ENCODE data around the gene CCT5. TPM values are rescaled to one million over a fixed set of nuclear protein-coding genes. Genes with fewer than 3 reads are reported as not detected.
A peak's percentile ranks its signal among the peaks of the same experiment; 100 is the strongest.

CCT5 gene
- total RNA-seq: 100 to 1,000 TPM; 179 to 218 TPM

GRCh38 chr5:10249948-10250805, at the start of gene CCT5:
Gene CCT5 (plus strand): TSS chr5:10250280. CDS start chr5:10250341, 61 bp downstream.
- Mint-ChIP-seq H3K36me3 (ENCODE audit: insufficient read depth in 2 of 2) (peaks cover 5 to 23% of the 10 kb centered on the region in 2 donors), H3K27ac (peak within 1 kb of the TSS; percentile 99), H3K4me3 (peak within 1 kb of the TSS; percentile 90 to 91), H3K27me3 (ENCODE audit: low read depth) (no peaks in the 10 kb centered on the region), H3K9me3 (no peaks in the 10 kb centered on the region), H3K4me1 (ENCODE audit: low read depth) (peaks cover 64% of the 10 kb centered on the region)
- DNase-seq (peak; percentile 88 to 91), ATAC-seq (replicated peaks in 1 of 2) (peak; percentile 84 to 85)

GRCh38 chr5:10201223-10201868, 48.7 kb upstream of the CCT5 start:
- Mint-ChIP-seq H3K9me3 (peaks cover 4% of the 10 kb centered on the region in 2 donors), H3K36me3 (ENCODE audit: insufficient read depth in 2 of 2) (peaks cover 3 to 5% of the 10 kb centered on the region in 2 donors), H3K27me3 (ENCODE audit: low read depth) (no peaks in the 10 kb centered on the region), H3K4me1 (ENCODE audit: low read depth) (no peaks in the 10 kb centered on the region), H3K4me3 (no peak overlapping the region), H3K27ac (no peak overlapping the region)
- ATAC-seq (replicated peaks in 1 of 2) (no peak), DNase-seq (no peak)

- Mint-ChIP-seq H3K27ac (no peak overlapping the region), H3K36me3 (ENCODE audit: insufficient read depth in 2 of 2) (peaks cover 3 to 5% of the 10 kb centered on the region in 2 donors), H3K9me3 (peaks cover 4% of the 10 kb centered on the region in 2 donors), H3K4me1 (ENCODE audit: low read depth) (no peaks in the 10 kb centered on the region), H3K4me3 (no peak overlapping the region), H3K27me3 (ENCODE audit: low read depth) (no peaks in the 10 kb centered on the region)
- DNase-seq (no peak), ATAC-seq (replicated peaks in 1 of 2) (no peak)
Observed at GRCh38 chr5:10202089-10202910, 47.8 kb upstream of the CCT5 start.

- no peak overlapping the region for H3K4me3 Mint-ChIP-seq
- H3K27ac Mint-ChIP-seq: no peak overlapping the region
- H3K4me1 Mint-ChIP-seq (ENCODE audit: low read depth): no peaks in the 10 kb centered on the region
- H3K36me3 Mint-ChIP-seq (ENCODE audit: insufficient read depth in 2 of 2): peaks cover 0 to 3% of the 10 kb centered on the region in 2 donors
- DNase-seq: no peak
- H3K27me3 Mint-ChIP-seq (ENCODE audit: low read depth): no peaks in the 10 kb centered on the region
- no peak for ATAC-seq (replicated peaks in 1 of 2)
- H3K9me3 Mint-ChIP-seq: peaks cover 0 to 2% of the 10 kb centered on the region in 2 donors
Observed at GRCh38 chr5:10209004-10209403, 41.1 kb upstream of the CCT5 start.

GRCh38 chr5:10213316-10213715, 36.8 kb upstream of the CCT5 start:
- Mint-ChIP-seq H3K9me3 (no peaks in the 10 kb centered on the region), H3K27me3 (ENCODE audit: low read depth) (no peaks in the 10 kb centered on the region), H3K27ac (no peak overlapping the region), H3K4me1 (ENCODE audit: low read depth) (no peaks in the 10 kb centered on the region), H3K36me3 (ENCODE audit: insufficient read depth in 2 of 2) (no peaks in the 10 kb centered on the region), H3K4me3 (no peak overlapping the region)
- ATAC-seq (replicated peaks in 1 of 2) (no peak), DNase-seq (no peak)

- Mint-ChIP-seq H3K36me3 (ENCODE audit: insufficient read depth in 2 of 2) (no peaks in the 10 kb centered on the region), H3K27me3 (ENCODE audit: low read depth) (no peaks in the 10 kb centered on the region), H3K4me1 (ENCODE audit: low read depth) (no peaks in the 10 kb centered on the region), H3K9me3 (no peaks in the 10 kb centered on the region), H3K4me3 (no peak overlapping the region), H3K27ac (no peak overlapping the region)
- no peak for DNase-seq
- ATAC-seq (replicated peaks in 1 of 2): no peak
Observed at GRCh38 chr5:10214041-10214440, 36.0 kb upstream of the CCT5 start.

- H3K9me3 Mint-ChIP-seq: no peaks in the 10 kb centered on the region
- DNase-seq: no peak
- H3K27me3 Mint-ChIP-seq (ENCODE audit: low read depth): no peaks in the 10 kb centered on the region
- no peaks in the 10 kb centered on the region for H3K4me1 Mint-ChIP-seq (ENCODE audit: low read depth)
- no peak for ATAC-seq (replicated peaks in 1 of 2)
- no peak overlapping the region for H3K27ac Mint-ChIP-seq
- no peak overlapping the region for H3K4me3 Mint-ChIP-seq
- H3K36me3 Mint-ChIP-seq (ENCODE audit: insufficient read depth in 2 of 2): no peaks in the 10 kb centered on the region
Observed at GRCh38 chr5:10215366-10215765, 34.7 kb upstream of the CCT5 start.

- Mint-ChIP-seq H3K4me3 (no peak overlapping the region), H3K4me1 (ENCODE audit: low read depth) (no peaks in the 10 kb centered on the region)
- ATAC-seq (replicated peaks in 1 of 2): no peak
Observed at GRCh38 chr5:10216107-10216506, 34.0 kb upstream of the CCT5 start.

GRCh38 chr5:10218658-10219057, 31.4 kb upstream of the CCT5 start:
- Mint-ChIP-seq H3K4me1 (ENCODE audit: low read depth) (no peaks in the 10 kb centered on the region), H3K9me3 (no peaks in the 10 kb centered on the region), H3K36me3 (ENCODE audit: insufficient read depth in 2 of 2) (peaks cover 2 to 4% of the 10 kb centered on the region in 2 donors), H3K4me3 (no peak overlapping the region), H3K27me3 (ENCODE audit: low read depth) (no peaks in the 10 kb centered on the region), H3K27ac (no peak overlapping the region)
- no peak for ATAC-seq (replicated peaks in 1 of 2)
- no peak for DNase-seq

More at GRCh38 chr5:10216107-10216506, 34.0 kb upstream of the CCT5 start:
- H3K27ac Mint-ChIP-seq: no peak overlapping the region
- no peak for DNase-seq
- no peaks in the 10 kb centered on the region for H3K27me3 Mint-ChIP-seq (ENCODE audit: low read depth)
- no peaks in the 10 kb centered on the region for H3K9me3 Mint-ChIP-seq
- no peaks in the 10 kb centered on the region for H3K36me3 Mint-ChIP-seq (ENCODE audit: insufficient read depth in 2 of 2)

- no peaks in the 10 kb centered on the region for H3K9me3 Mint-ChIP-seq
- H3K4me3 Mint-ChIP-seq: no peak overlapping the region
- H3K36me3 Mint-ChIP-seq (ENCODE audit: insufficient read depth in 2 of 2): peaks cover 4 to 6% of the 10 kb centered on the region in 2 donors
- DNase-seq (no peak), ATAC-seq (replicated peaks in 1 of 2) (no peak)
- H3K27me3 Mint-ChIP-seq (ENCODE audit: low read depth): no peaks in the 10 kb centered on the region
- H3K27ac Mint-ChIP-seq: no peak overlapping the region
- H3K4me1 Mint-ChIP-seq (ENCODE audit: low read depth): no peaks in the 10 kb centered on the region
Observed at GRCh38 chr5:10219068-10219467, 31.0 kb upstream of the CCT5 start.

GRCh38 chr5:10220248-10220647, 29.8 kb upstream of the CCT5 start:
- DNase-seq: no peak
- H3K4me1 Mint-ChIP-seq (ENCODE audit: low read depth): no peaks in the 10 kb centered on the region
- H3K27ac Mint-ChIP-seq: no peak overlapping the region
- no peaks in the 10 kb centered on the region for H3K27me3 Mint-ChIP-seq (ENCODE audit: low read depth)
- peaks cover 3 to 4% of the 10 kb centered on the region in 2 donors for H3K9me3 Mint-ChIP-seq
- peaks cover 8 to 13% of the 10 kb centered on the region in 2 donors for H3K36me3 Mint-ChIP-seq (ENCODE audit: insufficient read depth in 2 of 2)
- no peak overlapping the region for H3K4me3 Mint-ChIP-seq
- ATAC-seq (replicated peaks in 1 of 2): no peak

GRCh38 chr5:10222326-10222725, 27.8 kb upstream of the CCT5 start:
- DNase-seq (no peak), ATAC-seq (replicated peaks in 1 of 2) (no peak)
- no peaks in the 10 kb centered on the region for H3K27me3 Mint-ChIP-seq (ENCODE audit: low read depth)
- H3K9me3 Mint-ChIP-seq: peaks cover 5 to 11% of the 10 kb centered on the region in 2 donors
- no peak overlapping the region for H3K4me3 Mint-ChIP-seq
- H3K4me1 Mint-ChIP-seq (ENCODE audit: low read depth): no peaks in the 10 kb centered on the region
- H3K27ac Mint-ChIP-seq: no peak overlapping the region
- H3K36me3 Mint-ChIP-seq (ENCODE audit: insufficient read depth in 2 of 2): peaks cover 13 to 23% of the 10 kb centered on the region in 2 donors

DNA sequence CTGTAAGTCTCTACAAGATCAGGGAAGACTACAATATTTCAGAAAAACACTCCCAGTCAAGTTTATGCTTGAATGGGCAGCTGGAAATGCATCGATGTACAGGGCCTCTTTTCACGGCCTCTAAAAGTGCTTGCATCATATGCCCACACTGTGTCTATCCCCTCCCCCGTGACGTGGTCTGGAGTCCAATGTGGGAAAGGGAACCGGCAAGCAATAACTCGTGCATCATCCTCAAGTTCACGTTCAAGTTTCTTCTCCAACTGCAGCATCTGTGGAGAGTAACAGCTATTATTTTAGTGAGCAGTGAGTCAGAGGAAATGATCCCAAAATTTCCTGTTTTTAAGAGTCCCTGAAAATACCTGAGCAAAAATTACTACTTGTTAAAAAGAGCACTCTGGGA, 22.7 kb upstream of the CCT5 start:
- Mint-ChIP-seq H3K4me1 (ENCODE audit: low read depth) (no peaks in the 10 kb centered on the region), H3K4me3 (no peak overlapping the region), H3K36me3 (ENCODE audit: insufficient read depth in 2 of 2) (peaks cover 13 to 26% of the 10 kb centered on the region in 2 donors), H3K27ac (no peak overlapping the region), H3K27me3 (ENCODE audit: low read depth) (no peaks in the 10 kb centered on the region), H3K9me3 (peaks cover 5 to 11% of the 10 kb centered on the region in 2 donors)
- DNase-seq (no peak), ATAC-seq (replicated peaks in 1 of 2) (no peak)

All from activated T-cell treated with anti-CD3 and anti-CD28 coated beads, Interleukin-2, amount 50 U/mL, for 72 hours (primary cell).